Measurements from ENCODE around the gene CST3.
"Not testable (repeated sequence)": the region's sequence is repeated elsewhere in the genome, so short reads cannot be mapped to it uniquely, and the experiment has no call there.

Gene CST3

DNA sequence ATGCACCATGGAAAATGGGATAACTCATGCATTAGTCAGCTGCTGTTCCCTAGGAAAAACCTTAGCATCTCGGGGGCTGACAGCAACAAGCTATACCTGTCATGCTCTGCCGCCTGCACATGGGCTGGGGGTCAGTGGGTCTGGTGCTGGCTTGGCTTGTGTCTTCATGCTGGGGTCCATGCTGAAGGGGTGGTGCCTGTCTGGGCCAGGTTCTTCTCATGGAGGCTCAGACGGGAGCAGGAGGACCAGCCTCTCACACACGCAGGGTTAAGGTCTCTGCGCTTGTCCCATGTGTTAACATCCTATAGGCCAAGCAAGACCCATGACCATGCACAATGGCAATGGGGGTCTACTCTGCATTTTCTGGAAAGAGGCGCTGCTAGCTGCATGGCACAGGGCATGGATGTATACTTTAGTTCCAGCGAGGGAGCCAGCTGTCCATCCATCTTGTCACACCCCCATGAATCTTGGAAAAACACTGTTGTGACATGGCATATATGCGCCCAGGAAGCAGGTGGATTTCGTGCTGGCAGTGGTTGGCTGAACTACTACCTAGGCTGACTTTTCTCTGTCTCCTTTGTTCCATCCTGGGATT, 24.6 kb upstream of the CST3 start:
- H3K4me3 ChIP-seq (ENCODE audit: low read depth, low read length): no peak overlapping the region
- DNase-seq (ENCODE audit: low read depth): no peak
- TF ChIP-seq, protein P1, sequence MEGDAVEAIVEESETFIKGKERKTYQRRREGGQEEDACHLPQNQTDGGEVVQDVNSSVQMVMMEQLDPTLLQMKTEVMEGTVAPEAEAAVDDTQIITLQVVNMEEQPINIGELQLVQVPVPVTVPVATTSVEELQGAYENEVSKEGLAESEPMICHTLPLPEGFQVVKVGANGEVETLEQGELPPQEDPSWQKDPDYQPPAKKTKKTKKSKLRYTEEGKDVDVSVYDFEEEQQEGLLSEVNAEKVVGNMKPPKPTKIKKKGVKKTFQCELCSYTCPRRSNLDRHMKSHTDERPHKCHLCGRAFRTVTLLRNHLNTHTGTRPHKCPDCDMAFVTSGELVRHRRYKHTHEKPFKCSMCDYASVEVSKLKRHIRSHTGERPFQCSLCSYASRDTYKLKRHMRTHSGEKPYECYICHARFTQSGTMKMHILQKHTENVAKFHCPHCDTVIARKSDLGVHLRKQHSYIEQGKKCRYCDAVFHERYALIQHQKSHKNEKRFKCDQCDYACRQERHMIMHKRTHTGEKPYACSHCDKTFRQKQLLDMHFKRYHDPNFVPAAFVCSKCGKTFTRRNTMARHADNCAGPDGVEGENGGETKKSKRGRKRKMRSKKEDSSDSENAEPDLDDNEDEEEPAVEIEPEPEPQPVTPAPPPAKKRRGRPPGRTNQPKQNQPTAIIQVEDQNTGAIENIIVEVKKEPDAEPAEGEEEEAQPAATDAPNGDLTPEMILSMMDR (IDR thresholded peaks at IDR 0.05; ENCODE audit: low read depth, low read length, missing control alignments): no peak

DNA sequence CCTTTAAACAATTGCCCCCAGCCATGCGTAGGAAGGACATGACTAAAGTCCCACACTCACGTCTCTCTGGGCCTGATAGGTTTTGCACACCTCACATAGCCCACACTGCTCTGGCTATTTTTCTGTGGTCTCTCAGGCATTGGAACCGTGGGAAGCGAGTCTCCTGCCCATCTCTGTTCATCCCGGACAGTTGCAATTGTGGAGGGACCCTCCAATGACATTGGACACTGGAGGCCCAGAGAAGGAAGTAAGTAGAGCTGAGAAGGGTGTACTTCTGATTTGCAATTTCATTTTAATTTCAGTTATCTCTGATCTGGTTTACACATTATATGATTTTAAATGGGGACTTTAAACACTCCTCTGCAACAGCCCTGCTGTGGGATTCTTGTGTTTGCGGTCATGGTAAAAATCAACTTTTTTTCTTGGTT, 23.3 kb upstream of the CST3 start:
- DNase-seq (ENCODE audit: low read depth): no peak
- TF ChIP-seq, protein P1 (IDR thresholded peaks at IDR 0.05; ENCODE audit: low read depth, low read length, missing control alignments): no peak

DNA sequence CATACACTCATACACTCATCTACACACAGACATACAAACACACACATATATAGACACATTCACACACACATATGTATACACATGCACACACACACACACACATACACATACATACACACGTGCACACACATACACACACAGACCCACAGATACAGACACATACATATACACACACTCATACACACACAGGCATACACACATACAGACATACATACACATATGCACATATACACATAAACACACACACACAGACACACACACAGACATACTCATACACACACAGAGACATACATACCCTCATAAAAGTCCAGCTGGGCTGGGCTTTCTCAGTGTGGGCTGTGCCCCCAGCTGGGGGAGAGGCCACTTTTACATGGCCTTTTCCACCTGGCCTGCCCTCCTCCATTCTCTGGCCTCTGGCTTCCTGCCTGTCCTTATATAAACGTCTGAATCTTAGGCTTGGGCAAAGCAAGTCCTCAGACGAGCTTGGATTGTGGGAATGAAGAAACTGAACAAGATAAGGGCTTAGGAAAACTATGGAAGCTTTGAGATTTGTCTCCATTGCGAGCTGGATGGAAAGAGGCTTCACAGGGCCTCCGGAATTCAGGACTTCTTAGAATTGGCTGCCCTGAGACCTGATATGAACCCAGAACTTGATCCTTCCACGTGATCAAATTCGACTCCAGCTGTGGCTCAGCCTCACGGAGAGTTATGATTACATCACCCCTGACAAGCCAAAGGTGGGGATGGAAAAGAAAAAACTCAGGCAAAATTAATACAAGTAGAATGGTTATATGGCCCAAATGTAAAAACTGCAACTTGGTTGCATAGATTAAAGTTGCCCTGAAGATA, 22.5 kb upstream of the CST3 start:
- TF ChIP-seq, protein P1 (IDR thresholded peaks at IDR 0.05; ENCODE audit: low read depth, low read length, missing control alignments): no peak
- no peak overlapping the region for H3K4me3 ChIP-seq (ENCODE audit: low read depth, low read length)
- no peak for DNase-seq (ENCODE audit: low read depth)

More for the DNA sequence above, 23.3 kb upstream of the CST3 start:
- no peak overlapping the region for H3K4me3 ChIP-seq (ENCODE audit: low read depth, low read length)

DNA sequence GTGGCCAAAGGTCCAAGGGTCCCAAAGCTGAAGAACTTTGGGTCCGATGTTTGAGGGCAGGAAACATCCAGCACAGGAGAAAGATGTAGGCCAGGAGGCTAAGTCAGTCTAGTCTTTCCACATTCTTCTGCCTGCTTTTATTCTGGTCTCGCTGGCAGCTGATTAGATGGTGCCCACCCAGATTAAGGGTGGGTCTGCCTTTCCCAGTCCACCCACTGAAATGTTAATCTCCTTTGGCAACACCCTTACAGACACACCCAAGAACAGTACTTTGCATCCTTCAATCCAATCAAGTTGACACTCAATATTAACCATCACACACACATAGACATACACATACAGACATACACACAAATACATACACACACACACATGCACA, 21.8 kb upstream of the CST3 start:
- DNase-seq (ENCODE audit: low read depth); H3K4me3 ChIP-seq (ENCODE audit: low read depth, low read length): not testable (repeated sequence)

DNA sequence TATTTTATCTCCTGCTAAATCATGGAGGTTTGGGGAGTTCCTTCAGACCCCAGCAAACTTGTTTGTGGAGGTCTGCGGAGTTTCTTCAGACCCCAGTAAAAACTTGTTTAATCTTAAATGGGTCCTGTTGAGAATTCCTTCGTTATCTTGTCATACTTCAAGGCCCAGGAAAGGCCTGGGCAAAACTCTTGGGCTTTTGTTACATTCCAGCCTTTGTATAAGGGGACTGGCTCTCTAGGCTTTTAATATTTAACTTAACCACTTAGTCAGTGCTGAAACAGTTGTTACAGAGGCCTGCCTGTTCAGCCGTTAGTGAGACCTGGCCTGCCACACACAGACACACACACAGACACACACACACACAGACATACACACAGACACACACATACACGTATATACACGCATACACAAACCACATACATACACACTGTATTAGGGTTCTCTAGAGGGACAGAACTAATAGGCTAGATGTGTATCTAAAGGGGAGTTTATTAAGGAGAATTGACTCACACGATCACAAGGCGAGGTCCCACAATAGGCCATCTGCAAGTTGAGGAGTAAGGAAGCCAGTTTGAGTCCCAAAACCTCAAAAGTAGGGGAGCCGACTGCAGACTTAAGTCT, 21.3 kb upstream of the CST3 start:
- TF ChIP-seq, protein P1 (IDR thresholded peaks at IDR 0.05; ENCODE audit: low read depth, low read length, missing control alignments): no peak
- H3K4me3 ChIP-seq (ENCODE audit: low read depth, low read length): no peak overlapping the region
- no peak for DNase-seq (ENCODE audit: low read depth)

DNA sequence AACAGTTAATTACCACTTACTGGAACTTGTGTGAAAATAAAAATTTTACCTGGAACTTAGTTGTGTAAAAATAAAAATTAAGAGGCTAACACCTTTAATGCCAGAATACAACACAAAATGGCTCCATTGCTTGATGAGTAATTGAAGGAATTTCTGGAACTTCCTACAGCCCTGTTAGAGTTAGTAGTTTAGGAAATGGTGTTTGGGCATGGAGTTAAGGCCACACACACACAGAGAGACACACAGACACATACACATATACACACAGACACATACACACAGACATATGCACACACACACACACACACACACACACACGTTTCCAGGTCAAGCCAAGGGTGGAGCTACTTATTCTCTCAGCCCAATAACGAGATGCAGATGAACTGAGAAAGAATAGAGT, 20.6 kb upstream of the CST3 start:
- TF ChIP-seq, protein P1 (IDR thresholded peaks at IDR 0.05; ENCODE audit: low read depth, low read length, missing control alignments): no peak
- DNase-seq (ENCODE audit: low read depth): no peak
- H3K4me3 ChIP-seq (ENCODE audit: low read depth, low read length): no peak overlapping the region

DNA sequence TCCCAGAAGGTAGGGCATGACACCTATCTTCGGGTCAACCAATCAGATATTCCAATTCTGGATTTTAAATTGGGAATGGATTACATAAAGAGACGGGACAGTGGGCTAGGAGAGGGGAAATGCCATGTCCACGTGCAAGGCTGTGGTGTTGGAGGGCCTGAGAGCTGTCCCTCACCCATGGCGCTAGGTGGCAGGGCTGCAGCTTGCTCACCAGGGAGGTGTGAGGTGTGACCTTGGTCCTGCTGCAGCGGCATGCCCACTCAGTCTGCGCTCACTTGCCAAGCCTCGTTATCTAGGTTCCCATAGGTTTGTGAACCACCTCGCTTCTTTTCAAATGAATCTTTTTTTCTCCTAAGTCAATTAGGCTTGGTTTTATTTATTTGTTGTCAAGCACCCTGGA, 19.4 kb upstream of the CST3 start:
- H3K4me3 ChIP-seq (ENCODE audit: low read depth, low read length): no peak overlapping the region
- TF ChIP-seq, protein P1 (IDR thresholded peaks at IDR 0.05; ENCODE audit: low read depth, low read length, missing control alignments): no peak
- no peak for DNase-seq (ENCODE audit: low read depth)

All from GM12864 (cell line).